DOHH2 (cell line): ENCODE data around the gene DCTN2.
"Not testable (repeated sequence)": the region's sequence is repeated elsewhere in the genome, so short reads cannot be mapped to it uniquely, and the experiment has no call there.

Source experiments
- H3F3A ChIP-seq: fragments of 200-600 bp; sonication (generic), shearing (Covaris generic); 2 replicates; pipeline ENCODE4 v1.6.0; 2016; ENCODE audit warnings: antibody characterized with exemption, mild to moderate bottlenecking; ENCODE audit not compliant: control insufficient read depth, insufficient read depth
- H3K27ac ChIP-seq: fragments of 200-600 bp; sonication (generic); 2 replicates; pipeline ENCODE4 v1.5.1; 2014; ENCODE audit warnings: low read depth, mild to moderate bottlenecking, low read length, moderate library complexity
- H3K27me3 ChIP-seq: fragments of 200-600 bp; sonication (generic); 2 replicates; pipeline ENCODE4 v1.6.1; 2014; ENCODE audit warnings: mild to moderate bottlenecking, low read length, mixed read lengths; ENCODE audit not compliant: control insufficient read depth
- H3K36me3 ChIP-seq: fragments of 200-600 bp; sonication (generic); 2 replicates; pipeline ENCODE4 v1.6.1; 2014; ENCODE audit warnings: mild to moderate bottlenecking, low read length, moderate library complexity, mixed read lengths; ENCODE audit not compliant: control insufficient read depth
- H3K4me1 ChIP-seq: fragments of 200-600 bp; sonication (generic); 2 replicates; pipeline ENCODE4 v1.6.1; 2014; ENCODE audit warnings: mild to moderate bottlenecking, low read length, mixed read lengths; ENCODE audit not compliant: control insufficient read depth
- H3K4me2 ChIP-seq: fragments of 200-600 bp; sonication (generic); 2 replicates; pipeline ENCODE4 v1.6.0; 2014; ENCODE audit warnings: mild to moderate bottlenecking, low read length, moderate library complexity
- H3K4me3 ChIP-seq: fragments of 200-600 bp; sonication (generic); 2 replicates; pipeline ENCODE4 v1.5.1; 2014; ENCODE audit warnings: mild to moderate bottlenecking, low read length, mixed read lengths
- H3K79me2 ChIP-seq: fragments of 200-600 bp; sonication (generic); 2 replicates; pipeline ENCODE4 v1.6.1; 2014; ENCODE audit warnings: mild to moderate bottlenecking, low read length, mixed read lengths; ENCODE audit not compliant: control insufficient read depth
- H3K9me2 ChIP-seq: fragments of 200-600 bp; sonication (generic); replicated peaks from 2 replicates; pipeline ENCODE4 v1.6.1; 2014; ENCODE audit warnings: mild to moderate bottlenecking, low read length, mixed read lengths; ENCODE audit not compliant: control insufficient read depth
- H3K9me3 ChIP-seq: fragments of 200-600 bp; sonication (generic); 2 replicates; pipeline ENCODE4 v1.6.1; 2014; ENCODE audit warnings: antibody characterized with exemption, low read length, mixed read lengths; ENCODE audit not compliant: control insufficient read depth, insufficient read depth
- H4K20me1 ChIP-seq: fragments of 200-600 bp; sonication (generic); 2 replicates; pipeline ENCODE4 v1.6.0; 2014; ENCODE audit warnings: low read depth, mild to moderate bottlenecking, antibody characterized with exemption, low read length, moderate library complexity; ENCODE audit not compliant: control insufficient read depth, insufficient read depth
- EZH2phosphoT487 ChIP-seq: fragments of 200-600 bp; sonication (generic); IDR thresholded peaks from 2 replicates; pipeline ENCODE4 v1.6.1; 2017; ENCODE audit warnings: borderline replicate concordance, mild to moderate bottlenecking, antibody characterized with exemption, low read length, moderate library complexity, mixed read lengths
- TF ChIP-seq, protein P1 (sequence below): fragments of 200-600 bp; sonication (generic); IDR thresholded peaks from one replicate; pipeline ENCODE4 v1.5.1; 2014; ENCODE audit warnings: antibody characterized with exemption, mild to moderate bottlenecking, low read depth, low read length; ENCODE audit not compliant: poor library complexity, severe bottlenecking

DCTN2 gene

DNA sequence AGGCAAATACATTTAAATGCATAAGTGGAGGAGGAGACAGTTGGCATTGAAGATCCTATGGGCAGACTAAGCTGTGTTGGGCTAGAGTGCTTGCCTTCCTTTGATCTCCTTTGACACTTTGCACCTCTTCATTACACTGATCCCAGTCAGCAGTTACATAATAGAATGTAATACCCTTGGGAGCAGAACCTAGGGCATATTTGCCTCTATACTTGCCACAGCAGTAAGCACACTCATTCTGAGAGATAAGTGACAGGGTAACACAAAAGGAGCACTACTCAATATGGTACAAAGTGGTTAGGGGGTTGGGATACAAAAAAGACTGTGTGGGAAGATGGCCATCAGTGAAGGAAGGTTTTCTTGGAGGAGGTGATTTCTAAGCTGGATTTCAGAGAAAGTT is 50.2 kb downstream of the DCTN2 start:
- H3K27me3 ChIP-seq: no peaks in the 10 kb centered on the region
- no peaks in the 10 kb centered on the region for H3K9me3 ChIP-seq
- no peaks in the 10 kb centered on the region for H3K4me1 ChIP-seq
- H3K4me3 ChIP-seq: no peak overlapping the region
- H3K79me2 ChIP-seq: peaks cover 9% of the 10 kb centered on the region; the same call in 1 of the 2 replicates
- no peak for TF ChIP-seq EZH2phosphoT487
- TF ChIP-seq, protein P1, sequence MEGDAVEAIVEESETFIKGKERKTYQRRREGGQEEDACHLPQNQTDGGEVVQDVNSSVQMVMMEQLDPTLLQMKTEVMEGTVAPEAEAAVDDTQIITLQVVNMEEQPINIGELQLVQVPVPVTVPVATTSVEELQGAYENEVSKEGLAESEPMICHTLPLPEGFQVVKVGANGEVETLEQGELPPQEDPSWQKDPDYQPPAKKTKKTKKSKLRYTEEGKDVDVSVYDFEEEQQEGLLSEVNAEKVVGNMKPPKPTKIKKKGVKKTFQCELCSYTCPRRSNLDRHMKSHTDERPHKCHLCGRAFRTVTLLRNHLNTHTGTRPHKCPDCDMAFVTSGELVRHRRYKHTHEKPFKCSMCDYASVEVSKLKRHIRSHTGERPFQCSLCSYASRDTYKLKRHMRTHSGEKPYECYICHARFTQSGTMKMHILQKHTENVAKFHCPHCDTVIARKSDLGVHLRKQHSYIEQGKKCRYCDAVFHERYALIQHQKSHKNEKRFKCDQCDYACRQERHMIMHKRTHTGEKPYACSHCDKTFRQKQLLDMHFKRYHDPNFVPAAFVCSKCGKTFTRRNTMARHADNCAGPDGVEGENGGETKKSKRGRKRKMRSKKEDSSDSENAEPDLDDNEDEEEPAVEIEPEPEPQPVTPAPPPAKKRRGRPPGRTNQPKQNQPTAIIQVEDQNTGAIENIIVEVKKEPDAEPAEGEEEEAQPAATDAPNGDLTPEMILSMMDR: no peak
- no peak overlapping the region for H3K27ac ChIP-seq
- H4K20me1 ChIP-seq: no peaks in the 10 kb centered on the region; the same call in 1 of the 2 replicates
- 0 out of 2 replicates have a peak, but pooled peaks cover 2% of the 10 kb centered on the region for H3F3A ChIP-seq
- H3K4me2 ChIP-seq: no peak overlapping the region
- peaks cover 68% of the 10 kb centered on the region for H3K36me3 ChIP-seq
- H3K9me2 ChIP-seq: no peaks in the 10 kb centered on the region

DNA sequence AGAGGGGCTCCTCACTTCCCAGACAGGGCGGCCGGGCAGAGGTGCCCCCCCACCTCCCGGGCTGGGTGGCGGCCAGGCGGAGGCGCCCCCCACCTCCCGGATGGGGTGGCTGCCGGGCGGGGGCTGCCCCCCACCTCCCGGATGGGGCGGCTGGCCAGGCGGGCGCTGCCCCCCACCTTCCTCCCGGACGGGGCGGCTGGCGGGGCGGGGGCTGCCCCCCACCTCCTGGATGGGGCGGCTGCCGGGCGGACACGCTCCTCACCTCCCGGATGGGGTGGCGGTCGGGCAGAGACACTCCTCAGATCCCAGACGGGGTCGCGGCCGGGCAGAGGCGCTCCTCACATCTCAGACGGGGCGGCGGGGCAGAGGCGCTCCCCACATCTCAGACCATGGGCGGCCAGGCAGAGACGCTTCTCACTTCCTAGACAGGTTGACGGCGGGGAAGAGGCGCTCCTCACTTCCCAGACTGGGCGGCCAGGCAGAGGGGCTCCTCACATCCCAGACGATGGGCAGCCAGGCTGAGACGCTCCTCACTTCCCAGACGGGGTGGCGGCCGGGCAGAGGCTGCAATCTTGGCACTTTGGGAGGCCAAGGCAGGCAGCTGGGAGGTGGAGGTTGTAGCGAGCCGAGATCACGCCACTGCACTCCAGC is 51.8 kb downstream of the DCTN2 start:
- Histone ChIP-seq H3K79me2 (peaks cover 22% of the 10 kb centered on the region), H3K36me3 (peaks cover 67% of the 10 kb centered on the region)
- not testable (repeated sequence) for H3K4me3 ChIP-seq, H3K9me3 ChIP-seq, H3K9me2 ChIP-seq, H3K27me3 ChIP-seq, H3K4me1 ChIP-seq, H3F3A ChIP-seq, H3K4me2 ChIP-seq, H4K20me1 ChIP-seq, H3K27ac ChIP-seq

DNA sequence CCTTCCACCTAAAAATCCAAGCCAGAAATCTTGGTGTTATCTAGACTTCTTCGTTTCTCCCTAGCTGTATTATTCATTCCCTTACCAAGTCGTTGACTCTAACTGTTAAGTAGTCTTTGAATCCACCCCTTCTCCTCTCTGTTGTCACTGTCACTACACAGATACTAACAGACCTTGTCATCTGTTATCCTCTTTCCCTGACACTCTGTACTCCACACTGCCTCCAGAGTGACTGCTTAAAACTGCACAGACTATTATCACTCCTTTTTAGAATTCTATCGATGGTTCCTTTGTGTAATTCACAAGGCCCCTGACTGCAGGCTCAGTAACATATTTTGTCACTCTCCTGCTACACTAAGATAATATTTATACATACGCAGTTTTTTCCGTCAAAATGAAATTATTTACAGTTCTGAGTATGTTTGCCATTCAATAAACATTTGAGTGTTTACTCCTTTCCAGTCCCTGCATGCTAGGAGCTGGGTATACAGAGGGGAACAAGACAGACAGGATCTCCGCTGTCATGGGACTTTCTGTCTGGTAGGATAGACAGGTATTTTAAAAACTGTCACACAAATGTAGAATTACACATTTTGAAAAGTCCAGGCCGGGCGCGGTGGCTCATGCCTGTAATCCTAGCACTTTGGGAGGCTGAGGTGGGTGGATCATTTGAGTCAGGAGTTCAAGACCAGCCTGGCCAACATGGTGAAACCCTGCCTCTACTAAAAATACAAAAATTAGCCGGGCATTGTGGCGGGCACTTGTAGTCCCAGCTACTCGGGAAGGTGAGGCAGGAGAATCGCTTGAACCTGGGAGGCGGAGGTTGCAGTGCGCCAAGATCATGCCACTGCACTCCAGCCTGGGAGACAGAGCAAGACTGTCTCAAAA is 55.4 kb downstream of the DCTN2 start:
- H3K4me3 ChIP-seq: no peak overlapping the region
- TF ChIP-seq, protein P1: peak; percentile 39
- no peak for TF ChIP-seq EZH2phosphoT487

DNA sequence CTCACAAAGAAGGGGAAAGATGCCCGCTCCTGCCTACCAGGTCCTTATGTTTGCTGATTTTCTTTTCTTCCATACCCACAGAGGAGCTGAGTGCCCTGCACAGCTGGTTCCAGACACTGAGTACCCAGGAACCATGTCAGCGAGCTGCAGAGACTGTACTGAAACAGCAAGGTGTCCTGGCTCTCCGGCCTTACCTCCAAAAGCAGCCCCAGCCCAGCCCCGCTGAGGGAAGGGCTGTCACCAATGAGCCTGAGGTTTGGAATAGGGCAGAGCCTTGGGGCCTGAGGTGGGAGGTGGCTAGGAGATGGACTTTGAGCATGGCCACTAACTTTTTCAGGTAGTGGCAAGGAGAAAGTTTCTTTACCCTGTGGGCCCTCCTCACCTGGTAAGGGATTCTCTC is 56.9 kb downstream of the DCTN2 start:
- Histone ChIP-seq H3K36me3 (peaks cover 52% of the 10 kb centered on the region), H3K4me2 (peak overlapping the region; percentile 8; the same call in 1 of the 2 replicates)
- no peak for TF ChIP-seq EZH2phosphoT487
- TF ChIP-seq, protein P1: no peak

More for the DNA sequence above, 55.4 kb downstream of the DCTN2 start:
- 0 out of 2 replicates have a peak, but pooled peaks cover 2% of the 10 kb centered on the region for H3F3A ChIP-seq
- peaks cover 62% of the 10 kb centered on the region for H3K36me3 ChIP-seq
- no peaks in the 10 kb centered on the region for H3K9me3 ChIP-seq
- H3K4me2 ChIP-seq: no peak overlapping the region
- no peaks in the 10 kb centered on the region for H3K9me2 ChIP-seq
- peaks cover 19% of the 10 kb centered on the region for H3K4me1 ChIP-seq
- H4K20me1 ChIP-seq: no peaks in the 10 kb centered on the region
- H3K27ac ChIP-seq: no peak overlapping the region
- H3K79me2 ChIP-seq: peaks cover 40% of the 10 kb centered on the region
- H3K27me3 ChIP-seq: no peaks in the 10 kb centered on the region

More for the DNA sequence above, 56.9 kb downstream of the DCTN2 start:
- peaks cover 40% of the 10 kb centered on the region for H3K79me2 ChIP-seq
- H3K4me3 ChIP-seq: no peak overlapping the region
- H4K20me1 ChIP-seq: no peaks in the 10 kb centered on the region
- no peaks in the 10 kb centered on the region for H3K9me3 ChIP-seq
- H3K27me3 ChIP-seq: no peaks in the 10 kb centered on the region
- H3K4me1 ChIP-seq: peaks cover 19% of the 10 kb centered on the region
- 0 out of 2 replicates have a peak, but pooled peaks cover 5% of the 10 kb centered on the region for H3F3A ChIP-seq
- no peaks in the 10 kb centered on the region for H3K9me2 ChIP-seq
- H3K27ac ChIP-seq: no peak overlapping the region
